ES-I3 (cell line): Measurements from ENCODE around the gene ANLN.
"Not testable (repeated sequence)": the region's sequence is repeated elsewhere in the genome, so short reads cannot be mapped to it uniquely, and the experiment has no call there.

Experiments used
- H3K36me3 ChIP-seq: 2 replicates; pipeline ENCODE4 v1.6.1; 2013; ENCODE audit warnings: mild to moderate bottlenecking, low read length, control low read depth, moderate library complexity; ENCODE audit not compliant: insufficient read depth
- H3K4me1 ChIP-seq: 2 replicates; pipeline ENCODE4 v1.6.1; 2013; ENCODE audit warnings: mild to moderate bottlenecking, control low read depth, low read length; ENCODE audit not compliant: insufficient read depth
- H3K9ac ChIP-seq: 2 replicates; pipeline ENCODE4 v1.6.1; 2013; ENCODE audit warnings: low read depth, mild to moderate bottlenecking, low read length, moderate library complexity
- H3K9me3 ChIP-seq: 2 replicates; pipeline ENCODE4 v1.6.1; 2013; ENCODE audit warnings: mild to moderate bottlenecking, low read length, moderate library complexity; ENCODE audit not compliant: control insufficient read depth, insufficient read depth

ANLN gene

GRCh38 chr7:36455646-36456045, 66.0 kb downstream of the ANLN start:
- peaks cover 7% of the 10 kb centered on the region for H3K36me3 ChIP-seq
- no peaks in the 10 kb centered on the region for H3K4me1 ChIP-seq

GRCh38 chr7:36456138-36456537, 66.5 kb downstream of the ANLN start:
- Histone ChIP-seq H3K9ac (no peak overlapping the region), H3K36me3 (peaks cover 4% of the 10 kb centered on the region), H3K9me3 (no peaks in the 10 kb centered on the region), H3K4me1 (no peaks in the 10 kb centered on the region)

More at GRCh38 chr7:36455646-36456045, 66.0 kb downstream of the ANLN start:
- no peaks in the 10 kb centered on the region for H3K9me3 ChIP-seq
- no peak overlapping the region for H3K9ac ChIP-seq

- no peak overlapping the region for H3K9ac ChIP-seq
- no peaks in the 10 kb centered on the region for H3K4me1 ChIP-seq
- peaks cover 3% of the 10 kb centered on the region; the same call in 1 of the 2 replicates for H3K36me3 ChIP-seq
- H3K9me3 ChIP-seq: no peaks in the 10 kb centered on the region
These were observed 66.9 kb downstream of the ANLN start for GRCh38 chr7:36456548-36456947.

- H3K9ac ChIP-seq: no peak overlapping the region
- no peaks in the 10 kb centered on the region for H3K4me1 ChIP-seq
- no peaks in the 10 kb centered on the region for H3K9me3 ChIP-seq
- H3K36me3 ChIP-seq: no peaks in the 10 kb centered on the region
These were observed 69.7 kb downstream of the ANLN start for GRCh38 chr7:36459236-36459960.

- Histone ChIP-seq H3K36me3 (no peaks in the 10 kb centered on the region), H3K4me1 (no peaks in the 10 kb centered on the region), H3K9ac (no peak overlapping the region), H3K9me3 (no peaks in the 10 kb centered on the region)
These were observed 71.3 kb downstream of the ANLN start for GRCh38 chr7:36460811-36461429.

GRCh38 chr7:36462551-36463137, 73.0 kb downstream of the ANLN start:
- Histone ChIP-seq H3K4me1 (no peaks in the 10 kb centered on the region), H3K9me3 (no peaks in the 10 kb centered on the region), H3K36me3 (no peaks in the 10 kb centered on the region), H3K9ac (no peak overlapping the region)

- Histone ChIP-seq H3K9ac (no peak overlapping the region), H3K9me3 (no peaks in the 10 kb centered on the region), H3K4me1 (no peaks in the 10 kb centered on the region), H3K36me3 (no peaks in the 10 kb centered on the region)
These were observed 74.6 kb downstream of the ANLN start for GRCh38 chr7:36464271-36464670.

GRCh38 chr7:36466001-36466400, 76.3 kb downstream of the ANLN start:
- H3K36me3 ChIP-seq, H3K9ac ChIP-seq, H3K9me3 ChIP-seq, H3K4me1 ChIP-seq: not testable (repeated sequence)

GRCh38 chr7:36468370-36469101, 78.9 kb downstream of the ANLN start:
- Histone ChIP-seq H3K4me1 (no peaks in the 10 kb centered on the region), H3K36me3 (no peaks in the 10 kb centered on the region), H3K9me3 (no peaks in the 10 kb centered on the region), H3K9ac (no peak overlapping the region)

- no peaks in the 10 kb centered on the region for H3K4me1 ChIP-seq
- H3K9ac ChIP-seq: no peak overlapping the region
- no peaks in the 10 kb centered on the region for H3K36me3 ChIP-seq
- H3K9me3 ChIP-seq: no peaks in the 10 kb centered on the region
These were observed 79.6 kb downstream of the ANLN start for GRCh38 chr7:36469236-36469635.

GRCh38 chr7:36472141-36472729, 82.6 kb downstream of the ANLN start:
- Histone ChIP-seq H3K4me1 (no peaks in the 10 kb centered on the region), H3K9me3 (no peaks in the 10 kb centered on the region), H3K36me3 (no peaks in the 10 kb centered on the region), H3K9ac (no peak overlapping the region)

GRCh38 chr7:36473454-36474282, 84.0 kb downstream of the ANLN start:
- Histone ChIP-seq H3K9ac (no peak overlapping the region), H3K36me3 (no peaks in the 10 kb centered on the region), H3K4me1 (no peaks in the 10 kb centered on the region), H3K9me3 (no peaks in the 10 kb centered on the region)

- Histone ChIP-seq H3K9ac (no peak overlapping the region), H3K36me3 (no peaks in the 10 kb centered on the region), H3K9me3 (no peaks in the 10 kb centered on the region), H3K4me1 (no peaks in the 10 kb centered on the region)
These were observed 84.8 kb downstream of the ANLN start for GRCh38 chr7:36474283-36475010.
